Measurements from ENCODE around the gene ANXA8. TPM values are rescaled to one million over a fixed set of nuclear protein-coding genes. Genes with fewer than 3 reads are reported as not detected.
"Not testable (repeated sequence)": the region's sequence is repeated elsewhere in the genome, so short reads cannot be mapped to it uniquely, and the experiment has no call there.

ANXA8 gene, protein sequence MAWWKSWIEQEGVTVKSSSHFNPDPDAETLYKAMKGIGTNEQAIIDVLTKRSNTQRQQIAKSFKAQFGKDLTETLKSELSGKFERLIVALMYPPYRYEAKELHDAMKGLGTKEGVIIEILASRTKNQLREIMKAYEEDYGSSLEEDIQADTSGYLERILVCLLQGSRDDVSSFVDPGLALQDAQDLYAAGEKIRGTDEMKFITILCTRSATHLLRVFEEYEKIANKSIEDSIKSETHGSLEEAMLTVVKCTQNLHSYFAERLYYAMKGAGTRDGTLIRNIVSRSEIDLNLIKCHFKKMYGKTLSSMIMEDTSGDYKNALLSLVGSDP
- 0.17 TPM for polyA plus RNA-seq (2013, experiment 1 of 2; ENCODE audit: insufficient read length)
- polyA plus RNA-seq (2013, experiment 2 of 2; ENCODE audit: insufficient read length) = 0.56 TPM

DNA sequence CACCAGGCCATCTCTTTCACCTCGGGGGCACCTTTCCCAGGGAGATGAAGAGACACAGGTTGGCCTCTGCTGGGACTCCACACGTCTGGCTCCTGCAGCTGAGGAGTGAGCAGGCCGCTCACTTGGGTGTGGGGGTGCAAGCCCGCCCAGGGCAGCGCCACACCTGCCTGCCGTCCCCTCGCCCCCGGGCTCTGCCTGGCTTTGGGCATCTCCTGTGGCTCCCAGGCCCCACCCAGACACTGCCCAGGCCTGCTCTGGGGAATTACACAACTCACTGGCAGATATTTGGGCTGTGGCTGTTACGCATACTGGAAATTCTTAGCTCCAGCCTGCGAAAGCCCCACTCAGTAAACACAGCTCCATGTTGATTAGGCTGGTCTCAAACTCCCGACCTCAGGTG lies at the start of gene ANXA8:
TSS of gene ANXA8 (minus strand) at position 193 of the 400 bp plus-strand sequence. CDS start at position 11, 182 bp downstream.
- not testable (repeated sequence) for DNase-seq

DNA sequence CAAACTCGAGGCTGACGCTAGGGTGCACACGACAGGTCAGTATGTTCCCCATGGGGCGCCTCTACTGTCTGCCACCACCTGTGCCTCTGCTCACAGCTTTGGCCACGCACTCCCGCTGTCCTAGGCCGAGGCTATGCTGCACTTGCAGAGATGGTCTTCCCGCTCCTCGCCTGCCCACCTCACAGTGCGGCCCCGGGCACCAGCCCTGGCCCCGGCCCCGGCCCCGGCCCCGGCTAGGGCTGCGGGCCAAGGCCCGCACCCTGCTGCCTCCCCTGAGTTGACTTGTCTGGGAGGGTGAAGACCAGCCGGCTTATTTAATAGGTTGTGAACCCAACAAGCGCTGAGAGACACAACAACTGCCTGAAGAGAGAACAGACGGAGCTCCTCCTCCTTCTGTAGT lies 39.6 kb upstream of the ANXA8 start, which contains the start of gene AGAP9:
TSS of gene AGAP9 (minus strand) at position 164 of the 400 bp plus-strand sequence. CDS start at position 52, 112 bp downstream.
- not testable (repeated sequence) for DNase-seq

DNA sequence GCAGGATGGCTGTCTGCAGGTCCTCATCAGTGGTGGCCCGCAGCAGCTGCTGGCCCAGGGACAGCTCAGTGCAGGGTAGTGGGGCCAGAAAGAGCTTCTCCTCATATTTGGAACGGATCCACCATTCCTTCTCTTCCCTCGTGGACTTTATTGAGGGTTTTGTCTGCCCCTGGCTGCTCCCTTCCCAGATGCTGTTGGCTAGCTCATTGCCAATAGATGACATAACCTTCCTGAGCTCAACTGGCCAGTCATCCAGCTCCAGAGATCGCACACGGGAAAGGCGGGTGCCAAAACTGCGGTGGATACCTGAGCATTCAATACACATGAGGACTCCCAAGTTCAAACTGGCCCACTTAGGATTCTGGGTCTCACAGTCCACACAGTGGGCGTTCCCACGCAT lies 18.4 kb upstream of the ANXA8 start:
- DNase-seq = not testable (repeated sequence)

GRCh38 chr10:47494226-47494625 lies 10.3 kb upstream of the ANXA8 start:
- DNase-seq = not testable (repeated sequence)

- DNase-seq = not testable (repeated sequence)
Measured at GRCh38 chr10:47491600-47491999, 7.7 kb upstream of the ANXA8 start, which contains the start of gene FAM25G. TSS of gene FAM25G (minus strand) at chr10:47491700. CDS start at chr10:47491674, 26 bp downstream.

DNA sequence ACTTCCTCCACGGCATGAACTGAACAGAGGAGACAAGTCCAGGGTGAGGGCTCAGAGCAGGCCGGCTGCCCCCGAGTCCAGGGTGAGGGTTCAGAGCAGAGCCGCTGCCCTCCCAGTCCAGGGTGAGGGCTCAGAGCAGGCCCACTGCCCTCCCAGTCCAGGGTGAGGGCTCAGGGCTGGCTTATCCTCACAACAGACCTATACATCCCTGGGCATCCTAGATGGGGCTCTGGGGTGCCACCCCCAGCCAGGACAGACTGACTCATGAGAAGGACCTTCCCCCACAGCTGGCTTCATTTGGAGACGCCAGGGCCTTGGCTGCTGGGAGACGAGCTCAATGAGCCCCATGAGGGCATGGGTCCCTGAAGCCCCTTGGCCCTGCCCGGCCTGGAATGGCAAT lies 5.7 kb upstream of the ANXA8 start:
- DNase-seq = not testable (repeated sequence)

GRCh38 chr10:47485943-47486342 lies 2.0 kb upstream of the ANXA8 start:
- peak; percentile 40 for DNase-seq

DNA sequence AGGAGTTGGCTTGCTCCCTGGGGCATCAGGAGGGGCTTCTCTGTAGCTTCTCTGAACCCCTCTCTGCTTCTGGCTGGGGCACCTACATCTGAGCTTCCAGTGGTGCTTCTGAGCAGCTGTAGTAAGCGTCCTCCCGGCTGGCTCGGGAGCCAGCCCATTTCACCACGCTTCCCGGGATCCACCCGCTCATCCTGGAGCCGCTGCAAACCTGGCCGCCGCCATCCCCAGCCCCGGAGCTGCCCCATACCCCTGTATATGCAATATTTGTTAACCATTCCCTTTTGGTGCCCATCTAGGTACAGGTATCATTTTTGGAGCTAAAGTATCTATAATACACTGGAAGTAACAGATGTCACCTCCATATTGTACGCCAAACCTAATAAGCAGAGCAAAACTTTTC lies 871 bp upstream of the ANXA8 start:
- not testable (repeated sequence) for DNase-seq

DNA sequence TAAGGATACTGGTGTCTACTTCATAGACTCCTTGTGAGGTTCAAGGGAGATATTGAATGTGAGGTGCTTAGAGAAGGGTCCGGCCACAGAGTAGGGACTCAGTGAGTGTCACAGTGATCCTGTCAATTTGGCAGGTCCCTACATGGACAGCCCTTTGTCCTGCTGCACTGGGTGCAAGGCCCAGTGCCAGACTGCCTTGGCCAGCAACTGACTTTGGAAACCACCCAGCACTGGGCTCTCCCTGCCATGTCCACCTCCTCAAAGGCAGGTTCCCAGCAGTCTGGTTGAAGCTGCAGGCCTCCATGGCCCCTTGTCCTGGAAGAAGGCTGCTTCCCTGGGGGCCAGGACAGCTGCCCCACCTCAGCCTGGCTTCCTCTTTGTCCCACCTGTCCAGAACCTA lies 1.5 kb downstream of the ANXA8 start:
- DNase-seq = not testable (repeated sequence)

DNA sequence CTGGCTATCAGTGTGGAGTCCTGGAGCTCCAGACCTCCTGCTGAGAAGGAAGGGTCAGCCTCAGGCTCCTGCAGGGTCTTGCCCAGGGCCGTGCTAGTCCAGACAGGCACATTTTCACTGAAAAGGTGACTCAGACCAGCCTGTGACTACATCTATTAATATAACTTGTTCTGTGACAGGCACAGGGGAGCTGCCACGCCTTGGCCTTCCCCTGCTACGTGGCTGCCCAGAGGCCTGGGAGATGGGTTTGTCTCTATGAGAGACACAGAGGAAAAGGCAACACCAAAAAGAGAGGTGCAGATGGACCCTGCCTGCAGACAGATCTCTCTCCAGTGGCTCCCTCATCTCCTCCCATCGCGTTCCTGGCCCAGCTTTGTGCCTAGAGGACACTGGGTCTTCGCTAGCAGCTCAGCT lies 2.1 kb downstream of the ANXA8 start:
- DNase-seq = not testable (repeated sequence)

DNA sequence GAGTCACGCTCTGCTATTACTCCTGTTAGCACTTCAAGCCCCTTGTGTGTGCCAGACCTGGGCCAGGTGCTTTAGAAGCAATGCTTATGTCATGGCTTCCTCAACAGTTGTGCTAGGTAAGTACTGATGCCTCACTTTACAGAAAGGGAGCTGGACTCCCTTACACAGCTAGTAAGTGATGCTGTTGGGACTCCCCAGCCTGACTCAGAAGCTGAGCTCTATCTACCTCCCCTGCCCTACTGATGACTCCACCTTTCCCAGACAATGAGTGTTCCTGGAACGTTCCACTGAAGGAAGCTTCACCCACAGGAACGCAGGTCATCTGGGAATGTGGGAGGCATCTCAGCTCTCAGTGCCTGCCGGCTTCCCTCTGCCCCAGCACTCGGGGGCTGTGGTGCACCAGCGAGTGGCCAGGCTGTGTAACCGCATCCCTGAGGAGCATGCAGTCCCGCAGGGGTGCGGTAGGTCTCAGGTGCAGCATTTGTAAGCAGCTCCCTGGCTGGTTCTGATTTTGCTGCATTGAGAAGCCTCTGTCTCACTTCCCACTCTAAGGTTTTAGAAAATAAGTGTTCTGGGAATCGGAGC lies 2.6 kb downstream of the ANXA8 start:
- peak; percentile 72 for DNase-seq

DNA sequence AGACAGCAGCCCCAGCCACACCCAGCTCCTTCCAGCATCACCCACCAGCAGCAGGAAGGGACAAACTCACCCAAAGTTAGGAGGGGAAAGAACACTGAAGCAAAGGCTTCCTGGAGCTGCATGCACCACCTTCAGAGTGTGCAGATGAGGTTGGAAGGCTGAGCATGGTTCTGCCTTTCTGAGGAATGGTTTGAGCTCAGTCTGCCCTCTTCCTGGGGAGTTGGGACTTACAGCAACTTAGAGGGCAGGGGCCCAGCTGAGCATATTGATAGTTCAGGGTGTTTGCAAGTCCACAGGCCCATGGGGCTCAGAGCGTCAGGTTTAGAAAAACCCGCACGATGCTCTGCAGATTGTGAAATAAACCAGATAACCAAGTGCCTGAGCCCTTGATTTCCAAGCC lies 3.8 kb downstream of the ANXA8 start:
- not testable (repeated sequence) for DNase-seq

DNA sequence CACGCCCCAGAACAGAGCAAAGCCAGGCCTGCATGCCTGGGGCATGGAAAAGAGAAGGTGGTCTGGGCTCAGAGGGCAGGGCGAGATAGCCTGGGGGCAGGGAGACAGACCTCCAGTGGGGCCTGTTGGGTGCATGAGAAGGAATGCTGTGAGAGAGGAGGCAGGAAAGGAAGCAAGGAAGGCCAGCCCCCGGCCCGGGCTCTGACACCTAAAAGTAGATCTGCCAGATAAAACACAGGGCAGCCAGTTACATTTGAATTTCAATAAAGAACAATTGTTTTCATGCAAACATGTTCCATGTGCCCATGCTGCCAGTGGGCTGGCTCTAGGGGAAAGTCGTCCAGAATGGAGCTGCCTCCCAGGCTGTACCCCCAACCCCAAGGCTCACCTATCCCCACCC lies 5.8 kb downstream of the ANXA8 start:
- DNase-seq = not testable (repeated sequence)

DNA sequence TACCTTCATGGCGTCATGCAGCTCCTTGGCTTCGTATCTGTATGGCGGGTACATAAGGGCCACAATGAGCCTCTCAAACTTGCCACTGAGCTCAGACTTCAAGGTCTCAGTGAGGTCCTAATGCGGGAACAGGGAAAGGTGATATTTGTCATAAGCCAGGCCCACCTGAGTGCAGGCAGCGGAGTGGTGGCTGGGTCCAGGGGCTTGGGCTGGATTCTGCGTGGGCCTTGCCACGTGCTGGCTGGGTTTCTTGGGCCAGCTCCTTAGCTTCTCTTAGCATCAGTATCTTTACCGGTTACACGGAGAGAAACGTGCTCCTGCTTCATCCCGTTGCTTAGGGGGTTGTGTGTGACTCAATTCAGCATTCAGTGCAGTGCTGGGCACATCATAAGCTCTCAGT lies 6.8 kb downstream of the ANXA8 start:
- DNase-seq = not testable (repeated sequence)

DNA sequence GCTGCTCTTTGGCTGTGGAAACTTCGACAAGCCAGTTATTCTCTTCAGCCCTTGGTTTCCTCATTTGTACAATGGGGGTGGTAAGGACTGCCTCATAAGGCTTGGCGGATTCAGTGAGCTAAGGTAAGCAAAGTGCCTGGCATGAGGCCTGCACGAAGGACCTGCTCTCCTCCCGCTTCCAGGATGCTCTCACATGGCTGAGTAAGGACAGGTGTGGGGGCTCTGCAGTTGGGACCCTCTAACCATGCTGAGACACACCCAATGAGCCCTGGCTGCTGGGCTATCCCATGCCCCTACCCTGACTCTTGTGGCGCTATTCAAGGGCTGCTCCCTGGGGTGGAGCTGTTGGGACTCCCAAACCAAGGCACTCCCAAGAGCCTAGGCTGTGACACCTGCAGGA lies 8.8 kb downstream of the ANXA8 start:
- not testable (repeated sequence) for DNase-seq

DNA sequence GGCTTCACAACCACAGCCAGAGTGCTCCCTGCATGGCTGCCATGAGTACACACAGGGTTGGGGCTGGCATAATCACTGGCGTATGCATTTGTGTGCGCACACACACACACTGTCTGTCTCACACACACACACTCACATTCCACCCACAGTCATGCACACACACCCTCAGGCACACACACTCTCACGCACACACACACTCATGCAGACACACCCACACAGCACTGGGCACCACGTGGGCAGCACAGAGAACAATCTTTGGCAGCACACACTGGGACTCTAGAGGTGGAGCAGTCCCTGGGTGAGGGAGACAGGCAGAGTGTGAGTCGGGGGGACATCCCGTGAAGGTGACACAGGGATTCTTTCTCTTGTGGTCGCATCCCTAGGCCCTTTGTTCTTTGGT lies 10.4 kb downstream of the ANXA8 start:
- DNase-seq = not testable (repeated sequence)

DNA sequence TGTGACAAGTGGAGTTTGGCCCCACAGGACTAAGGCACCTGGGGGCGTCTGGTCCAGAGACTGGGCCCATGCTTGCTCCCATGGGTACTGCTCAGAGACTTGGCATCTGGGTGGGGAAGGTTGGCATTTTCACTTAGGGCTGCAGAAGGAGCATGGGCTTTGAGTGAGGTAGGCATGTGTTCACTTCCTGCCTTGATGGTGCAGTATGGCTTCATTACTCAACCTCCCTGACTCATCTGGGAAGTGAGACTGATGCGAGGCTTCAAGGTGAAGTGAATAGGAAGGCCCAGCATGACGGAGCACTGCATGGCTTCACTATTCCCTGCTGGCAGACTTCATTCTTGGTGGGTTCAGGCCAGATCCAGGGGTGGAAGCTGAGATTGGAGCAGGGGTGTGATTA lies 11.3 kb downstream of the ANXA8 start:
- not testable (repeated sequence) for DNase-seq

GRCh38 chr10:47472072-47472471 lies 11.8 kb downstream of the ANXA8 start:
- not testable (repeated sequence) for DNase-seq

DNA sequence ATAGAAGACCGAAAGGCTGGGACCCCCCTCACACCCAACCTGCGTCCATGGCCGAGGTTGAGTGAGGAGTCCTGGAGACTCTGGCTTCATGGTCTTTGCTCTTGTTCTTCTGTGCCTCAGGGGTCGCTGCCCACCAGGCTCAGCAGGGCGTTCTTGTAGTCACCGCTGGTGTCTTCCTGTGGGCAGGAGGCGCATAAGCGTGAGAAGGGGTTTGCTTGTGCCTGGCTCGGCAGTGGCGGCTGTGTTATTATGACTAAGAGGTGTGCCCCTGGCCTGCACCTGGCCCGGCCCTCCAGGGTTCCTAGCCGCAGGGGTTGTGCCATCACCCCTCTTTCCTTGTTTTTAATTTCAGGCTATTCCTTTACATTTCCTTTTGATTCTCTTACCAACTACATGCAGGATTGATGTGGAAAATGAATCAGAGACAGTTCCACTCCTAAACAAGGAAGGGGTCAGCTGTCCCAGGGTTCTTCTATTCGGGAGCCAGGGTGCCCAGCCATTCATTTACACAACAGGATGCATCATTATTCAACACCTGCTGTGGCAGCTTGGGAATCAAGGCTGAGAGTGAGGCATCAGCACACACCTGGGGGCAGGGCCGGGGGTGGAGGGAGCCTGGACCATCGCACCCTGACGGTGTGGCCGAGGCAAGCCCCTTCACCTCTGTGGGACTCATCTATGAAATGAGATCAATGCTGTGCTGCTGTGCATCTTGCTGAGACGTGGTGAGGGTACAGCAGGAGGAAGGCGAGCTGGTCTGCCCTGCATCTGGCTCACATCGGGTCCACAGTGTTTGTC lies 15.0 kb downstream of the ANXA8 start:
- not testable (repeated sequence) for DNase-seq

DNA sequence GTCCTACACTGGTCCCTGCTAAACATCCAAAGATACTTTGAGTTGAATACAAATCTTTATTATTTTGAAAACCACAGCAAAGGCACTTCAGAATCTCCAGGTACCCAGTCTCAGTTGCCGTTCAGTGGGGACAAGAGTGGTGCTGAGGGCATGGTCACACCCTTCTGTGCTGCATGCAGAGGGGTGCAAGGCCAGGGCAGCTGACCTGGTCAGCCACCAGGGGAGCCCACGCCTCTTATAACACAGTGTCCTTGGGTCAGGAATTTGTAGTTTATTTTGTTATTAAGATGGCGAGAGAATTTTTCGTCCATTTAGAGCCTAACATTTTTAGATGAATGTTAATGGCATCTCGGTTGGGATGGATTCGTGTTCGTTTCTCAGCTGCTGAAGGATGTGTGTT lies 16.0 kb downstream of the ANXA8 start:
- not testable (repeated sequence) for DNase-seq

GRCh38 chr10:47467458-47467857 lies 16.5 kb downstream of the ANXA8 start:
- not testable (repeated sequence) for DNase-seq

GRCh38 chr10:47465216-47465917 lies 18.5 kb downstream of the ANXA8 start:
- not testable (repeated sequence) for DNase-seq
